ENCODE measurements around the gene TMEM176A.
"Not testable (repeated sequence)": the region's sequence is repeated elsewhere in the genome, so short reads cannot be mapped to it uniquely, and the experiment has no call there.

TMEM176A gene

GRCh38 chr7:150788474-150789269 is 11.9 kb upstream of the TMEM176A start:
- DNase-seq: peak; percentile 54

- DNase-seq: no peak
Measured at GRCh38 chr7:150790416-150791075, 10.0 kb upstream of the TMEM176A start.

DNA sequence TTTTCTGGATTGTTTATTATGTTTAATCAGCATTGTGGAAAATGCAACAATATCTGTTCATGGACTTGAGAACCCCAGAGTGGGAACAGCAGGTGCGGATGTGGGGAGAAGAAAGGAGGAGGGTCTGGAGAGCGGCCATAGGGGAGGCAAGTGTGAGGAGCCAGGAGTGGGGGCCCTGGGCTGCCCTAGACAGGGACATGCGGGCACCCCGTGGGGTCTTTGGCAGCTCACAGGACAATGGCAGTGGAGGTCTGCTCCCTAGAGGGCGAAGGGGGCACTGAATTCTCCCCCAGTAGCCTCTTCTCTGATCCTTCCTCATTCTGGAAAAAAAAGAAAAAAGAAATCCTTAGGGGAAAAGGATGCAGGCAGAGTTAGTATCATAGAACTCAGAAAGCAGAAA is 9.3 kb upstream of the TMEM176A start:
- DNase-seq: no peak

DNA sequence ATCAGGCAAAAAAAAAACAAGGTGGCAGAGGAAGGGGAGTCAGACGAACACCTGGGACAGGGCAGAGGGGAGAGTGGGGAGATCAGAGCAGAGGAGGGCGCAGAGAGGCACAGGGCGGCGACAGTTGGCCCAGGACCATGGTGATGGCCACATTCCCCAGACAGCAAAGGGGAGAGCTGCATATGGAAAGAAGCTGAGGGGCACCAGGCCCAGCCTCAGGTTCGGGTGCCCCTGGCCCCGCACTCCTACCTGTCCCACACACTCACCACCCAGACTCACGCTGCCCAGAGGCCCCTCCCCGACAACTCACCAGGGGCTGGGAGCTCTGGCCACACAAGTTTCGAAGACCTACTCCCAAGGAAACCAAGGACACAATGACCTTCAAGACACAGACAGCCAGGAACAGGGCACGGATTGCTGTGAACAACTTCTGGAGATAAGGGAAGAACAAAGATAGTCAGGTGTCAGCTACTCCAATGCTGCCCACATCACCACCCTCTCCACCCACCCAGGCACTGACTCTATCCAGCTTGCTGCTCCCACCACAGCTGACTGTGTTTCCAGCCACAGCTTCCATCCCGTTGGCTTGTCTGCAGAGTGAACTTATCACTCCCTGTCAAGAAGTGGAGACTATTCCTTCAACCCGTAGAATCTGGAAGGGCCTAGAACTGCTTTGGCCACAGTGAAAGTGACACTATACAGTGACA is 8.7 kb upstream of the TMEM176A start:
- no peak for DNase-seq

- DNase-seq: no peak
Measured at GRCh38 chr7:150793569-150794238, 6.9 kb upstream of the TMEM176A start.

DNA sequence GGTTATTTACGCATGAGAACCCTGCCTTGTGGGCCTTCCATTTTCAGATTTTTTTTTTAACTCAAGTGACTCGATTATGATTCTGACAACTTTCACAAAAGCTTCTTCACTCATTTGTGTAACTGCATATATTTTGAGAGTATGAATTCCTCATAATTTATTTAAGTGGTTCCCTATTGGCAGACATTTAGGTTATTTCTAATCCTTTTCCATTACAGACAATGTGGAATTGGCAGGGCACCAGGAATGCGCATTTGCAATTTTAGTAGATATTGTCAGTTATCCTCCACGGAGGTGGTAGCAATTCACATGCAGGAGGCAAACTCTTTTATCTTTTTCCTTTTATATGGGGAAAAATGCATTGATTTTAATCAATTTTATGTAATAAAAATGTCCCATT is 2.9 kb upstream of the TMEM176A start:
- DNase-seq: no peak

- no peak for DNase-seq
Measured at GRCh38 chr7:150799156-150799555, 1.4 kb upstream of the TMEM176A start.

DNA sequence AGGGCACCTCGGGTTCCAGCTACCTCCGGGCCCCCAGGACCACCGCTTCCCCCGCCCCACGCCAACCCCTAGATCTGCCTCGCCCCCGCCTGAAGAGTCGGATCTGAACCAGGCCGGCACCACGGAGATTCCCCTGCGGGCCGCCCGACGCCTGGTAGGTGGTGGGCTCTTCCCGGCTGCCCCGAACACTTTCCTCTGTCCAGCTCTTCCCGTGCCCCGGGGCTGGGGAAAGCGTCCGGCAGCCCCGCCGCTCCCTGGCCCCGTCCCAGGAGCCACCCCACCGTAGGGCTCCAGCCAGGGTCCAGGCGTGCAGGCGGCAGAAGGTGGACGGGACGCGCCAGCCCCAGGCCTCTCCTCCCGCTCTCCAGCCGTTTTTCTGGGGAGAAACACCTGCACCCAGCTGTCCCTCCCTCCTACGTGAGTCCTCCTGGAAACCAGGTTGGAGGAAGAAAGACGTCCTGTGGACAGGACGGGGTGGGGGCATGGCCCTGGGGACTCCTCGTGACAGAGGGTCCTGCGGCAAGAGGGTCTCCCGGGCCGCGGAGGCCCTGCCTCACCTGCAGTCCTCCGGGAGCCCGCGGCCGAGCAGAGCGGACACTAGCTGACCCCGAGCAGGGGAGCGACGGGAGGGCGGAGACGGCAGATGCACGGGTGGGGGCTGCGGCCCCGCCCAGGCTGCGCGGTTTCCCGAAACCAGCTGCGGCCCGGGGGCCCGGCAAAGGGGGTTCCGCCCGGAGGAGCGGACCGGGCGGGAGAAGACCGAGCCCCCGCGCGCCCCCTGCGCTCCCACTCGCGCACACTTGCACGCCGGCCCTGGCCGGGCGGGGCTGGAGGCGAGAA is 608 bp upstream of the TMEM176A start, which contains the start of gene TMEM176B:
Gene TMEM176B, minus strand, starts transcription at position 624 of the 840 bp plus-strand sequence. CDS start 3,795 bp downstream, outside the sequence.
- peak; percentile 61 for DNase-seq

GRCh38 chr7:150801242-150801945 is 825 bp downstream of the TMEM176A start:
- no peak for DNase-seq

GRCh38 chr7:150801946-150802771 is 1.6 kb downstream of the TMEM176A start:
- no peak for DNase-seq

DNA sequence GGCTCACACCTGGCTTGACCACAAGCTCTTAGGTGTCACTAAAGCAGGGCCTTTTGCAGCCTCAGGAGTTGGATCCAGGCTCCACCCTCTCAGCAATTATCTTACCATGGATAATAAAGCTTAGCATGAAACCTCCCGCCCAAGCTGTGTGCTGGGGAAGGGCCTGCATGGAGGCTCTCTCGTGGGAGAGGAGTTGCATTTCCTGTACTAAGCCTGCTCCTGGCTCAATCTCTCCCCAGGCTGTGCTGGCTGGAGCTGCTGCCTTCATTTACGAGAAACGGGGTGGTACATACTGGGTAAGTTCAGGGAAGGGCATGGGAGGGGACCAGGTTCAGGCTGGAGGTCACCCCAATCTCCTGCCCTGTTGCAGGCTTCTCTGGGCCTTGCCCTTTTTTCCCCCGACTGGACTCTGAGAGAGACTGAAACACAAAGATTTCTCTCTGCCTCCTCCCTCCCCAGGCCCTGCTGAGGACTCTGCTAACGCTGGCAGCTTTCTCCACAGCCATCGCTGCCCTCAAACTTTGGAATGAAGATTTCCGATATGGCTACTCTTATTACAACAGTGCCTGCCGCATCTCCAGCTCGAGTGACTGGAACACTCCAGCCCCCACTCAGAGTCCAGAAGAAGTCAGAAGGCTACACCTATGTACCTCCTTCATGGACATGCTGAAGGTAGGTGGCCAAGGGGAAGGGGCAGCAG is 2.7 kb downstream of the TMEM176A start:
- DNase-seq: no peak

DNA sequence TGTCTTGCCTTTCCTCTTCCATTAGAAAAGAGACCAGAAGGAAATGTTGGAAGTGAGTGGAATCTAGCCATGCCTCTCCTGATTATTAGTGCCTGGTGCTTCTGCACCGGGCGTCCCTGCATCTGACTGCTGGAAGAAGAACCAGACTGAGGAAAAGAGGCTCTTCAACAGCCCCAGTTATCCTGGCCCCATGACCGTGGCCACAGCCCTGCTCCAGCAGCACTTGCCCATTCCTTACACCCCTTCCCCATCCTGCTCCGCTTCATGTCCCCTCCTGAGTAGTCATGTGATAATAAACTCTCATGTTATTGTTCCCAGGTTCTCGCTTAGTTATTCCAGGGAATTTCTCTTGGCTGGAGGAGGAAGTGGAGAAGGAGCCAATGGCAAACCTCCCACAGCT is 4.2 kb downstream of the TMEM176A start:
- DNase-seq: no peak

- DNase-seq: no peak
Measured at GRCh38 chr7:150805864-150806263, 5.3 kb downstream of the TMEM176A start.

DNA sequence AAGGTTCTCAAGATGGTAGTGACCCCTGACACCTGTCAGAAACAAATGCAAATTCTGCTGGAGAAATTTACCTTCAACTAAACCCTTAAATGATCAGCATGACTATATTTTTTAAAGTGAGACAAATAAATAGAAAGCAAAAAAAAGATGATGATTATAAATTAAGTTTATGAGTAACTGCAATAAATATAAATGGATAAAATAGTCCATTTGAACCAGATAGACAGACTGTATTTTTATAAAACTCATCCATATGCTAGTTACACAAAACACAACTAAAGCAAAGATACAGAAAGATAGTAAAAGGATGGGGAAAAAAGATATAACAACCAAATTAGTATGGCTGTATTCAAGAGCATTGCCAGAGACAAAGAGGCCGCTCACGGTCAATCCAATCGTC is 5.9 kb downstream of the TMEM176A start:
- DNase-seq: no peak

- no peak for DNase-seq
Measured at GRCh38 chr7:150806863-150807262, 6.3 kb downstream of the TMEM176A start.

- not testable (repeated sequence) for DNase-seq
Measured at GRCh38 chr7:150807616-150808438, 7.3 kb downstream of the TMEM176A start.

- DNase-seq: no peak
Measured at GRCh38 chr7:150814328-150815001, 13.9 kb downstream of the TMEM176A start.

GRCh38 chr7:150818971-150819370 is 18.4 kb downstream of the TMEM176A start:
- DNase-seq: no peak
